ENCODE data around the gene CCDC15.

Gene CCDC15

DNA sequence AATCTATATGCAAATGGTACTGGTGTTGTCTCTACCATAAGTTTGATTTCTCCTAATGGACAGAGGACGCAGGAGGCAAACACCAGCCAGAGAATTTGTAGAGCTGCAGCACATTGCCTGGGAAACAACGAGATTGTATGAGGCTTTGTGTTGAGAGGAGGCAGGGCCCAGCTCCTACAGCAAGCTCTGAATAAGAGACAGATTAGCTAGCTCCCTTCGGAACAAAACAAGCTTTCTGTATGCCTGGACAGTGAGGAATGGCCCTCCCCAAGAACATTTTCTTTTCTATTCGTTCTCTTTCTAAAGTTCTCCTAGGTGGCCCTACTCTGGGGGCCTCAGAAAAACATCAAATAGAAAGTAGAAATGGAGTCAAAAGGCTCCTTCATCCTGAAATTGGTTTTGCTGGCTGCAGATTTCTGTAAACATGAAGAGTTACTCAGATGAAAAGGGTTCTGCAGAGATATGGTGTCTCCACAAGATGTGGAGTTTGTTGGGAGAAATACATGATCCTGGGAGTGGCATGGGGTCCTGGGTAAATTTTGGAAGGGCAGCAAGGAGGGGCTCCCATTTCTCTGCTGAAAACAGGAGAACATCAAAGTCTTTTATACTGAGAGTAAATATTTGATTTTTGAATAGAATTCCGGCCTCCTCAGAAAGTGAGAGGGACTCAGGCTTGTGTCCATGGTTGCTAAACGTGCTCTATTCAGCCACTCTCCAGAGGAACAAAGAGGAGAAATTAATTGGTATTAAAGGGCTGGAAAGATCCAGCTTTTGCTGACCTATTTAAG lies 11.3 kb upstream of the CCDC15 start (continued):
- TF ChIP-seq ZNF654 (tag by site-specific recombination; IDR thresholded peaks at IDR 0.05; ENCODE audit: low read depth), result no peak
- TF ChIP-seq, protein P1, sequence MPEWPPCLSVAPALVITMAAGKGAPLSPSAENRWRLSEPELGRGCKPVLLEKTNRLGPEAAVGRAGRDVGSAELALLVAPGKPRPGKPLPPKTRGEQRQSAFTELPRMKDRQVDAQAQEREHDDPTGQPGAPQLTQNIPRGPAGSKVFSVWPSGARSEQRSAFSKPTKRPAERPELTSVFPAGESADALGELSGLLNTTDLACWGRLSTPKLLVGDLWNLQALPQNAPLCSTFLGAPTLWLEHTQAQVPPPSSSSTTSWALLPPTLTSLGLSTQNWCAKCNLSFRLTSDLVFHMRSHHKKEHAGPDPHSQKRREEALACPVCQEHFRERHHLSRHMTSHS (tag by site-specific recombination; IDR thresholded peaks at IDR 0.05), result no peak
- TF ChIP-seq ZNF548 (tag by site-specific recombination; IDR thresholded peaks at IDR 0.05), result no peak
- TF ChIP-seq ZNF140 (tag by site-specific recombination; IDR thresholded peaks at IDR 0.05), result no peak

DNA sequence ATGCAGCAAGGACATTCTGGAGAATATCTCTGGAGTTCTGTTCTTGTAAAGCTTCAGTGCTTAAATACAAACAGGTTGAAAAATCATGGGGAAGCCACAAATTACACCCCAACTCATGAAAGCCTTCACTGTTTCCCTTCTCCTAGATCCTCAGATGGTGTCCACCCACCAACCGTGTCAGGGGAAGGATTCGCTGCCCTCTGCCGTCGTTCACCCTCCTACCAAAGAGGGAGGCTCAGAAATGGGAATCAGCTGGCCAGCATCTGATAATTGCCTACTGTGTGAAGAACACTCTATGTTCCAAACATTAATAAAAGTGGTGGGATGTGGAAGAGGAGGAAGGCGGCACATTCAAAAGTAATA lies 10.8 kb upstream of the CCDC15 start:
- no peak for TF ChIP-seq ZNF24 (tag by site-specific recombination; IDR thresholded peaks at IDR 0.05)
- TF ChIP-seq, protein P2, sequence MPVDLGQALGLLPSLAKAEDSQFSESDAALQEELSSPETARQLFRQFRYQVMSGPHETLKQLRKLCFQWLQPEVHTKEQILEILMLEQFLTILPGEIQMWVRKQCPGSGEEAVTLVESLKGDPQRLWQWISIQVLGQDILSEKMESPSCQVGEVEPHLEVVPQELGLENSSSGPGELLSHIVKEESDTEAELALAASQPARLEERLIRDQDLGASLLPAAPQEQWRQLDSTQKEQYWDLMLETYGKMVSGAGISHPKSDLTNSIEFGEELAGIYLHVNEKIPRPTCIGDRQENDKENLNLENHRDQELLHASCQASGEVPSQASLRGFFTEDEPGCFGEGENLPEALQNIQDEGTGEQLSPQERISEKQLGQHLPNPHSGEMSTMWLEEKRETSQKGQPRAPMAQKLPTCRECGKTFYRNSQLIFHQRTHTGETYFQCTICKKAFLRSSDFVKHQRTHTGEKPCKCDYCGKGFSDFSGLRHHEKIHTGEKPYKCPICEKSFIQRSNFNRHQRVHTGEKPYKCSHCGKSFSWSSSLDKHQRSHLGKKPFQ (tag by site-specific recombination; IDR thresholded peaks at IDR 0.05), result no peak
- no peak for TF ChIP-seq ZNF248 (tag by site-specific recombination; IDR thresholded peaks at IDR 0.05)
- no peak for TF ChIP-seq SCRT1 (tag by site-specific recombination; IDR thresholded peaks at IDR 0.05; ENCODE audit: borderline replicate concordance)
- TF ChIP-seq GLIS1 (tag by site-specific recombination; IDR thresholded peaks at IDR 0.05), result no peak
- no peak for TF ChIP-seq ZNF561 (tag by site-specific recombination; IDR thresholded peaks at IDR 0.05; ENCODE audit: borderline replicate concordance)
- TF ChIP-seq ZBTB17 (tag by site-specific recombination; IDR thresholded peaks at IDR 0.05), result no peak
- TF ChIP-seq ZNF654 (tag by site-specific recombination; IDR thresholded peaks at IDR 0.05; ENCODE audit: low read depth), result no peak
- TF ChIP-seq, protein P3, sequence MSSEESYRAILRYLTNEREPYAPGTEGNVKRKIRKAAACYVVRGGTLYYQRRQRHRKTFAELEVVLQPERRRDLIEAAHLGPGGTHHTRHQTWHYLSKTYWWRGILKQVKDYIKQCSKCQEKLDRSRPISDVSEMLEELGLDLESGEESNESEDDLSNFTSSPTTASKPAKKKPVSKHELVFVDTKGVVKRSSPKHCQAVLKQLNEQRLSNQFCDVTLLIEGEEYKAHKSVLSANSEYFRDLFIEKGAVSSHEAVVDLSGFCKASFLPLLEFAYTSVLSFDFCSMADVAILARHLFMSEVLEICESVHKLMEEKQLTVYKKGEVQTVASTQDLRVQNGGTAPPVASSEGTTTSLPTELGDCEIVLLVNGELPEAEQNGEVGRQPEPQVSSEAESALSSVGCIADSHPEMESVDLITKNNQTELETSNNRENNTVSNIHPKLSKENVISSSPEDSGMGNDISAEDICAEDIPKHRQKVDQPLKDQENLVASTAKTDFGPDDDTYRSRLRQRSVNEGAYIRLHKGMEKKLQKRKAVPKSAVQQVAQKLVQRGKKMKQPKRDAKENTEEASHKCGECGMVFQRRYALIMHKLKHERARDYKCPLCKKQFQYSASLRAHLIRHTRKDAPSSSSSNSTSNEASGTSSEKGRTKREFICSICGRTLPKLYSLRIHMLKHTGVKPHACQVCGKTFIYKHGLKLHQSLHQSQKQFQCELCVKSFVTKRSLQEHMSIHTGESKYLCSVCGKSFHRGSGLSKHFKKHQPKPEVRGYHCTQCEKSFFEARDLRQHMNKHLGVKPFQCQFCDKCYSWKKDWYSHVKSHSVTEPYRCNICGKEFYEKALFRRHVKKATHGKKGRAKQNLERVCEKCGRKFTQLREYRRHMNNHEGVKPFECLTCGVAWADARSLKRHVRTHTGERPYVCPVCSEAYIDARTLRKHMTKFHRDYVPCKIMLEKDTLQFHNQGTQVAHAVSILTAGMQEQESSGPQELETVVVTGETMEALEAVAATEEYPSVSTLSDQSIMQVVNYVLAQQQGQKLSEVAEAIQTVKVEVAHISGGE (tag by site-specific recombination; conservative IDR thresholded peaks at IDR 0.05; ENCODE audit: low read depth), result no peak
- TF ChIP-seq ZNF19 (tag by site-specific recombination; IDR thresholded peaks at IDR 0.05; ENCODE audit: low read depth), result no peak
- no peak for TF ChIP-seq GFI1B (tag by site-specific recombination; IDR thresholded peaks at IDR 0.05)
- TF ChIP-seq KLF1 (tag by site-specific recombination; IDR thresholded peaks at IDR 0.05), result no peak
- TF ChIP-seq ZNF394 (tag by site-specific recombination; IDR thresholded peaks at IDR 0.05; ENCODE audit: borderline replicate concordance), result no peak
- TF ChIP-seq, protein P4, sequence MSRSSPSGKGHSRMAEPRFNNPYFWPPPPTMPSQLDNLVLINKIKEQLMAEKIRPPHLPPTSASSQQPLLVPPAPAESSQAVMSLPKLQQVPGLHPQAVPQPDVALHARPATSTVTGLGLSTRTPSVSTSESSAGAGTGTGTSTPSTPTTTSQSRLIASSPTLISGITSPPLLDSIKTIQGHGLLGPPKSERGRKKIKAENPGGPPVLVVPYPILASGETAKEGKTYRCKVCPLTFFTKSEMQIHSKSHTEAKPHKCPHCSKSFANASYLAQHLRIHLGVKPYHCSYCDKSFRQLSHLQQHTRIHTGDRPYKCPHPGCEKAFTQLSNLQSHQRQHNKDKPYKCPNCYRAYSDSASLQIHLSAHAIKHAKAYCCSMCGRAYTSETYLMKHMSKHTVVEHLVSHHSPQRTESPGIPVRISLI (tag by site-specific recombination; IDR thresholded peaks at IDR 0.05), result no peak
- TF ChIP-seq ZNF324 (tag by site-specific recombination; IDR thresholded peaks at IDR 0.05), result no peak
- no peak for TF ChIP-seq ZNF571 (tag by site-specific recombination; IDR thresholded peaks at IDR 0.05)
- Histone ChIP-seq H3K4me1 (ENCODE audit: control insufficient read depth, insufficient read depth, low read length) (no peaks in the 10 kb centered on the region), H3K9me3 (ENCODE audit: control insufficient read depth, insufficient read depth, low read depth, low read length) (no peaks in the 10 kb centered on the region), H3K27ac (ENCODE audit: extremely low read depth, low read depth, low read length) (no peak overlapping the region), H3K36me3 (ENCODE audit: control insufficient read depth in 2 of 2, insufficient read depth in 1 of 2, low read length in 2 of 2) (no peaks in the 10 kb centered on the region), H3K4me3 (ENCODE audit: low read depth, low read length) (no peak overlapping the region)
- ChIA-PET CTCF (interaction anchor here (0.7 to 0.8 kb wide), 2 partner anchors 9 to 67 kb away, joined by 3 read pairs; no protein-coding TSS in a partner anchor), POLR2A (no interaction called here)

All from HEK293 (cell line).